Stimulated activated naive CD8-positive, alpha-beta T cell treated with anti-CD3 and anti-CD28 coated beads, Interleukin-15, Interleukin-2, amounts not matched to agents 100 U/mL and 50 U/mL, for 24 hours (primary cell): ENCODE results near the gene FBLIM1.
"Not testable (repeated sequence)": the region's sequence is repeated elsewhere in the genome, so short reads cannot be mapped to it uniquely, and the experiment has no call there.

Experiments
- ATAC-seq: fragments of 150-1000 bp; cut with Tn5 transposase; one replicate; pipeline ENCODE4 v1.10.0; 2021
- DNase-seq: peaks from one replicate; pipeline ENCODE4 v3.0.0; 2021

FBLIM1 gene

GRCh38 chr1:15768388-15768787, 9.8 kb downstream of the FBLIM1 start:
- no peak for ATAC-seq
- DNase-seq = no peak

DNA sequence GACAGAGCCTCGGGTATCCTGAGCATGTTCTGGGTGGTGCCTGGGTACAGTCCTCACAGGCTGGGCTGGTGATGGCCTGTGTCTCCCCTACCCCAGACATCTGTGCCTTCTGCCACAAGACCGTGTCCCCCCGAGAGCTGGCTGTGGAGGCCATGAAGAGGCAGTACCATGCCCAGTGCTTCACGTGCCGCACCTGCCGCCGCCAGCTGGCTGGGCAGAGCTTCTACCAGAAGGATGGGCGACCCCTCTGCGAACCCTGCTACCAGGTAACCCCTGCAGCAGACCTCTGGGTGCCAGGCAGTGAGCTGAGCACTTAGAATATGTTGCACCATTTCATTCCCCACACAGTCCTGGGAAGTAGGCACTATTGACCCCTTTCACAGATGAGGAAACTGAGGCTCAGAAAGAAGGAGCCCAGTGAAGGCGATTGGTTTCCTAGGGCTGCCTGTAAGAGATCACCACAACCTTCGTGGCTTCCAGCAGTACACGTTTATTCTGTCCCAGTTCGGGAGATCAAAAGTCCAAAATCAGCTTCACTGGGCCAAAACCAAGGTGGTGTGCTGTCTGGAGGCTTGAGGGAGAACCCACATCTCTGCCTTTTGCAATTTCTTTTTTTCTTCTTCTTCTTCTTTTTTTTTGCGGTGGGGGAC, 11.8 kb downstream of the FBLIM1 start:
- no peak for DNase-seq

GRCh38 chr1:15771836-15772515, 13.4 kb downstream of the FBLIM1 start:
- ATAC-seq (no peak), DNase-seq (no peak)

More for the DNA sequence above, 11.8 kb downstream of the FBLIM1 start:
- no peak for ATAC-seq

DNA sequence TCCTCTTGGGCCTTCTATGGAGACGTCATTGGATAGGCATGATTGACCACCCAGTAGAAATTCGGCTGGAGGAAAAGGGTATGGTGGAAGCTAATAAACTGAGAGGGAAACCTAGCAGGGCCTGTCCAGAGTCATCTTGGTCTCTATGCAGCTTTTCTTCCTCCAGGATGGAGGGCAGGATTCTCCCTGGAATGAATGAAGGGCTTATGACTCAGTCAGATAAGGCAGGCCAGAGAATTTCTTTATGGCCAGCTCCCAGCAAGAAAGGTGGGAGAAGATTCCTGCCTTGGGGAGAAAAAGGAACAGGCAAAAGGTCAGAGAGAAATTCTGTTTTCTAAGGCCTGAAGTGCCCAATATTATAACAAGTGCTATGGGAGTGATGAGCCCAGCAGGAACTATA, 17.1 kb downstream of the FBLIM1 start:
- ATAC-seq = no peak
- no peak for DNase-seq

- ATAC-seq (no peak), DNase-seq (no peak)
These were observed 19.5 kb downstream of the FBLIM1 start for GRCh38 chr1:15777909-15778707.

GRCh38 chr1:15785683-15786082, 27.1 kb downstream of the FBLIM1 start:
- ATAC-seq (no peak), DNase-seq (no peak)

GRCh38 chr1:15786581-15786980, 28.0 kb downstream of the FBLIM1 start:
- ATAC-seq = no peak
- DNase-seq = no peak

GRCh38 chr1:15788624-15789301, 30.2 kb downstream of the FBLIM1 start:
- no peak for DNase-seq

GRCh38 chr1:15796086-15796462, 37.5 kb downstream of the FBLIM1 start:
- ATAC-seq = no peak
- no peak for DNase-seq

More at GRCh38 chr1:15788624-15789301, 30.2 kb downstream of the FBLIM1 start:
- ATAC-seq = no peak

- ATAC-seq (no peak), DNase-seq (no peak)
These were observed 39.2 kb downstream of the FBLIM1 start for GRCh38 chr1:15797614-15798390.

DNA sequence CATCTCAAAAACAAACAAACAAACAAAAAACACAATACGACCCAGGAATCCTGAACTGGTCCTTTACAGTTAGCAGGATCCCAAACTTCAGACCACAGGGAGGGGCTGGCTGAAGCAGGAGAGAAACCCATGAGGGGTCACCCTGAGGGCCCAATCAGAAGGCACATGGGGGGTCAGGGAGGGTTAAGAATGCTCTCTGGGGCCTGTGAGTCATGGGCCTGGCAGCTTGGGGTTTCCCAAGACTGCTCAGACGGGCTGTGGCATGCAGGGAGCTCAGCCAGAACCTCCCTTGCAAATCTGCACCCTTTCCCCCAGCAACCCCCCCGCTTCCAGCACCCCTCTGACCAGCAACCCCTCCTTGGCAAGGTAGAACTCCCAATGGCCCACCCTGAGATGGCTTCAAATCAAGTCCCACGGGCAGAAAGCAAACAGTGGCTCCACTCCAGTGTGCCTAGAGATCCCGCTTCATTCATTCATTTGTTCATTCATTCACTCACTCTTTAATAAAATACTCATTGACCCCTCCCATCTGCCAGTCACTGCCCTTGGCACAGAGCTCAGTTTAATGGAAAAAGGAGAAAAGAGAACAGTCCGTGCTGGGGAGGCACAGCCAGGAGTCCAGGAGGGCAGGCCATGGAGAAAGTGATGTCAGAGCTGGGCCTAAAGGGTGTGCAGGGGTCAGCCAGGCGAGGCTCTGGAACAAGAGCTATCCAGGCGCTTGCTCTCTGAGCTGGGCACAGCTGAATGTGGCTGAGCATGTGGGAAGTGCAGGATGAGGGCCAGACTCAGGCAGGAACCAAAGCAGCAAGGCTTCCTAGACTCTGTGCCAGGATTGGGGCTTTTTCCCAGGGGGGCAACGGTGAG, 40.6 kb downstream of the FBLIM1 start:
- peak; percentile 45 for DNase-seq
- peak; percentile 79 for ATAC-seq

DNA sequence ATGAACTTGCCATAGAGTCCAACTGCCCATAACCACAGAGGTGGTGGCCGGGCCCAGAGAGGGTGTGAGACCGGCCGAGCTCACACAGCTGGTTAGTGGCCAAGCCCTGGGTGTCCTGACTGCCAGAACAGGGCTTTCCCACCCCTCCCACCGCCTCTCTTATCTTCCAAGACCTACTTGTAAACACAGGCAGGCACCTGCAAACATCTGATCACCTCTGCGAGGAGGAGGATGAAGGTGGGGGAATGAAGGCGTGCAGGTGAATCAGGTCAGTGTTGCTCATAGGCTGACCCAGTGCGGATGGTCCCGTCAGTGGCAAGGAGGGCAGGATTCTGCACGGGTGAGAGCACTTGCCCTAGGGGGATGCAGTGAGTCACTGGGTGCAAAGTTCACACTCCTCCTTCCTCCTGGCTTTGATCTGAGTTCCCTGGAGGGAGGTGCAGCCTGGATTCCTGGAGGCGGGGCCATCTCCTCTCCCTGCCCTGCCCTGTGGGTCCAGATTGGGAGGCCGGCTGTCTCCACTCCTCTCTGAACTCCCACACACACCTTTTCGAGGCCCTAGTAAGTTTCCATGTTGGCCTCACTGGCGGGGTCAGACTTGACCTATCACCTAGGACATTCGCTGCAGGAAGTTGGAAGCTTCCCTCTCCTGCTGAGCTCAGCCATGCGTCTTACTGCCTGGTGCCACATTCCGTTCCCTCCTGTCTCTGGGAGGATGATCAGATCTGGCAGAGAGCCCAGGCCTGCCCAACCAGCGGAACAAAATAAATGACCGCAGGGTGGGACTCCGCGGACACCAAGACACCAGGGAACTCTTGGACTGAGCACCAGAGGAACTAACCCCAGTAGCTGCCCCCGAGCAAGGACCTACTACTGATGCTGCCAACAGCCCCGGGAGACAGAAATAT, 41.6 kb downstream of the FBLIM1 start:
- no peak for ATAC-seq
- no peak for DNase-seq

DNA sequence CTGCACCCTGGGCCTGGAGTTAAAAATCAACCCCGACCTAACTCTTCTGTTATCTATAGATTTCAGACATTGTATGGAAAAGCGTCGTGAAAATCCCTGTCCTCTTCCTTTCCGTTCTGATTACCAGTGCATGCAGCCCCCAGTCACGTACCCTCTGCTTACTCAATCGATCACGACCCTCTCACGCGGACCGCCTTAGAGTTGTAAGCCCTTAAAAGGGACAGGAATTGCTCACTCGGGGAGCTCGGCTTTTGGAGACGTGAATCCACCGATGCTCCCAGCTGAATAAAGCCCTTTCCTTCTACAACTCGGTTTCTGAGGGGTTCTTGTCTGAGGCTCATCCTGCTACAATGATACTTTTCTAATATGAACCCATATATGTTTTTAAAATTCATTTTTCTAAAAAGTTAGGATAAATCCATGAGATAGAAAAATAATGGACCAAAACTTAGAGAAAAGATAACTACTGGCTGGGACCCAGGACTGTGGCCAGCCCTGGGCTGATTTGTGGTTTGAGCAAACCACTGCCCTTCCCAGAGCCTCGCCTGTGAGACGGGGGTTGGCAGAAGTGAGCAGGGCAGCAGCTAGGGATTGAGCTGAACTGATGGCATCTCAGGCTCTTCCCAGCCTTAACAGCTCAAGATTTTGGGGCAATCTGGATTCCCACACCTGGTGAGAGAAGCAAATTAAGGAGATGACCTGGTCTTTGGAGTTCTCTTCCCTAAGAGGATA, 43.8 kb downstream of the FBLIM1 start:
- DNase-seq = no peak
- ATAC-seq = no peak

- no peak for ATAC-seq
- DNase-seq = no peak
These were observed 44.8 kb downstream of the FBLIM1 start for GRCh38 chr1:15803380-15803779.

- DNase-seq (no peak), ATAC-seq (no peak)
These were observed 45.5 kb downstream of the FBLIM1 start for GRCh38 chr1:15804060-15804459.

DNA sequence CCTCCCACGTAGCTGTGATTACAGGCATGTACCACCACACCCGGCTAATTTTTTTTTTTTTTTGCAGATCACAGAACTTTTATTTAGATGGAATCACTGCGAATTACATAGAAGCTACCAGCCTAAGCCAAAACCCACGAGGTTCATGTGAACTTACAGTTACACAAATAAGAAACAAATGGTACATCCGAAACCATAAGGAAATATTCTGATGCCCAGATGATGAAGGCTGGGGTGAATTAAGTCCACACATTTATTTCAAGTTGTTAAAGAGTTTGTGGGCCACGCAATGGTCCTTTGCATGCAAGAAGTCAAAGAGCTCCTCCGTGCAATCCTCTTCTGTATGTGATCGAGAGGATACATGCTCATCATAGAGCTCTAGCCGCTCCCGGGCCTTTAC, 48.5 kb downstream of the FBLIM1 start:
- no peak for DNase-seq
- no peak for ATAC-seq

DNA sequence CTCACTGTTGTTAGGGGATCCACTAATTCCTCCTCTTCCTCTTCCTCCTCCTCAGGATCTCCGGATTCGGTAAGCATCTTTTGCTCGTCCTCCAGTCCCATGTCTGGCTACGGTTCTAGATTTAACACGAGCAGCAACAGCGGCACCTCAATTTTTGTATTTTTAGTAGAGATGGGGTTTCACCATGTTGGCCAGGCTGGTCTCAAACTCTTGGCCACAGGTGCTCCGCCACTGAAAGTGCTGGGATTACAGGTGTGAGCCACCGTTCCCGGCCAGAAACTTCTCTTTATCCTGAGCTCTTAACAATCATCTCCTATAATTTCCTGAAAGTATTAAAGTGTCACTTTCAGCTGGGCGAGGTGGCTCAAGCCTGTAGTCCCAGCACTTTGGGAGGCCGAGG, 49.0 kb downstream of the FBLIM1 start, which contains the start of gene UQCRHL:
UQCRHL (minus strand) TSS at position 101 of the 400 bp plus-strand sequence; CDS start at position 101, 0 bp downstream.
- ATAC-seq, DNase-seq: not testable (repeated sequence)

GRCh38 chr1:15808955-15809354, 50.4 kb downstream of the FBLIM1 start:
- ATAC-seq (no peak), DNase-seq (no peak)

DNA sequence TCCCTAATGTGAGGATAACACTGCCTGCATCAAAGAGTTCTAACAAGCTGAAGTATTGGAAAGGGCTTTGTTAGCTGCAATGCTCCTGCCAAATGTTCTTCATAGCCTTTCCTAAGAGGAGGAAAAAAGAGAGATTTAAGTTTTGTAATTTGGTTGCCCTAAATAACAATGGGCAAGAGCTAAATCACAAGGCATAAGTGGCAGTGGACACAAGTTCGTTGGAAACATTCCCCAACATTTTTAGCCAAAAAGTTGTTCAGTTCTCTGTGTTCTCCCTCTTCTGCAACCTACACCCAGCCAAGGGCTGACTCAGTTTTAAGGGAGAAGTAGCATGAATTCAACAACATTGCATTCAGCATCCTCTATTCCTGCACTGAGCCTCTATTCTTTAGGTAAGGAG, 51.5 kb downstream of the FBLIM1 start:
- DNase-seq = no peak

More for the DNA sequence above, 51.5 kb downstream of the FBLIM1 start:
- no peak for ATAC-seq
